OCI-LY7 (cell line): Measurements from ENCODE around the gene CDC34.

Experiments
- EZH2phosphoT487 ChIP-seq: fragments of 200-600 bp; sonication (generic); IDR thresholded peaks from 2 replicates; pipeline ENCODE4 v1.6.1; 2018; ENCODE audit warnings: low read depth, borderline replicate concordance, mild to moderate bottlenecking, mixed run types, antibody characterized with exemption, low read length, moderate library complexity, mixed read lengths
- TF ChIP-seq, protein P1 (sequence below): fragments of 200-600 bp; sonication (generic); conservative IDR thresholded peaks from 2 replicates; pipeline ENCODE4 v1.5.1; 2014; ENCODE audit warnings: mild to moderate bottlenecking, antibody characterized with exemption, low read length, moderate library complexity, mixed read lengths

DNA sequence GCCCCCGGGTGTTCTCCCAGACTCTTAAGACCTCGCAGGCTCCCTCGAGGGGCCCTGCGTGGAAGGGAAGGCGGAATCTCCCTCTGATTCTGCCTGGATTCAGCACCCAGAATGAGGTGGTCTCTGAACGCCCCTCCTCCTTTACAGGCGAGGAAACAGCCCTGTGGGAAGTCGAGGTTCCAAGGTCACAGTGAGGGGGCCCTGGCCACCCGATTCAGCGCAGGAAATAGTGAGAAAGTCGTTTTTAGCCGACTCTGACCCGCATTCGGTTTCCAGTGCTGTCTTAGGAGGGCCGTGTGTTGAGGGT is 41.9 kb downstream of the CDC34 start:
- TF ChIP-seq, protein P1, sequence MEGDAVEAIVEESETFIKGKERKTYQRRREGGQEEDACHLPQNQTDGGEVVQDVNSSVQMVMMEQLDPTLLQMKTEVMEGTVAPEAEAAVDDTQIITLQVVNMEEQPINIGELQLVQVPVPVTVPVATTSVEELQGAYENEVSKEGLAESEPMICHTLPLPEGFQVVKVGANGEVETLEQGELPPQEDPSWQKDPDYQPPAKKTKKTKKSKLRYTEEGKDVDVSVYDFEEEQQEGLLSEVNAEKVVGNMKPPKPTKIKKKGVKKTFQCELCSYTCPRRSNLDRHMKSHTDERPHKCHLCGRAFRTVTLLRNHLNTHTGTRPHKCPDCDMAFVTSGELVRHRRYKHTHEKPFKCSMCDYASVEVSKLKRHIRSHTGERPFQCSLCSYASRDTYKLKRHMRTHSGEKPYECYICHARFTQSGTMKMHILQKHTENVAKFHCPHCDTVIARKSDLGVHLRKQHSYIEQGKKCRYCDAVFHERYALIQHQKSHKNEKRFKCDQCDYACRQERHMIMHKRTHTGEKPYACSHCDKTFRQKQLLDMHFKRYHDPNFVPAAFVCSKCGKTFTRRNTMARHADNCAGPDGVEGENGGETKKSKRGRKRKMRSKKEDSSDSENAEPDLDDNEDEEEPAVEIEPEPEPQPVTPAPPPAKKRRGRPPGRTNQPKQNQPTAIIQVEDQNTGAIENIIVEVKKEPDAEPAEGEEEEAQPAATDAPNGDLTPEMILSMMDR = no peak
- no peak for TF ChIP-seq EZH2phosphoT487
